Kidney (tissue), 14 donors: ENCODE data around the gene PDGFB. TPM values are rescaled to one million over a fixed set of nuclear protein-coding genes. Genes with fewer than 3 reads are reported as not detected.
A peak's percentile ranks its signal among the peaks of the same experiment; 100 is the strongest.

Experiments used
- DNase-seq, 5 donors: peaks; one replicate each; pipeline ENCODE4 v3.0.0-alpha.2; 2013 to 2020
- FAIRE-seq: peaks from 2 replicates; lab custom pipeline; 2012; peaks lifted over from hg19 to GRCh38; lab: Jason Lieb, UNC
- H3K27ac ChIP-seq, 2 donors: one replicate each; pipeline ENCODE4 v1.7.0; 2013; ENCODE audit warnings: low read depth in 2 of 2, low read length in 2 of 2, inconsistent platforms in 1 of 2
- H3K27me3 ChIP-seq: one replicate; pipeline ENCODE4 v1.7.1; 2013; ENCODE audit warnings: low read length, inconsistent platforms; ENCODE audit not compliant: control insufficient read depth, insufficient read depth
- H3K36me3 ChIP-seq, 3 donors: one replicate each; pipeline versions ENCODE4 v1.7.0 to v1.7.1; 2013; ENCODE audit warnings: low read length in 3 of 3, control low read depth in 1 of 3, inconsistent platforms in 1 of 3; ENCODE audit not compliant: insufficient read depth in 3 of 3, control insufficient read depth in 2 of 3
- H3K4me1 ChIP-seq, 3 donors: one replicate each; pipeline versions ENCODE4 v1.7.0 to v1.7.1; 2013; ENCODE audit warnings: low read length in 3 of 3, inconsistent platforms in 1 of 3, low read depth in 1 of 3; ENCODE audit not compliant: control insufficient read depth in 2 of 3, insufficient read depth in 2 of 3
- H3K4me3 ChIP-seq, 3 donors: one replicate each; pipeline versions ENCODE4 v1.7.0 to v1.8.1; 2013; ENCODE audit warnings: low read length in 3 of 3, control low read depth in 1 of 3, inconsistent platforms in 1 of 3
- H3K9ac ChIP-seq, 3 donors: one replicate each; pipeline versions ENCODE4 v1.7.0 to v1.7.1; 2013; ENCODE audit warnings: low read length in 3 of 3, control low read depth in 1 of 3, inconsistent platforms in 1 of 3
- H3K9me3 ChIP-seq, 3 donors: one replicate each; pipeline versions ENCODE4 v1.7.0 to v1.7.1; 2013; ENCODE audit warnings: low read length in 3 of 3, control low read depth in 1 of 3, inconsistent platforms in 1 of 3; ENCODE audit not compliant: control insufficient read depth in 2 of 3, insufficient read depth in 1 of 3
- CTCF ChIP-seq: IDR thresholded peaks from 3 replicates; pipeline ENCODE4 v1.5.1; 2012; ENCODE audit warnings: mild to moderate bottlenecking, moderate library complexity, borderline replicate concordance; ENCODE audit not compliant: insufficient read depth; ENCODE audit errors: extremely low read depth
- intact Hi-C: fragments of 100-400 bp; cut with DNase I; formaldehyde crosslinking; loops from one replicate; pipeline ENCODE4 v1.11.1; 2022
- polyA plus RNA-seq: library from polyadenylated mRNA; stranded (reverse); fragments of 350-450 nt; fragmentation: Illumina TruSeq; extraction: RNeasy Lipid Tissue Mini Kit (QIAGEN cat#74804); gene quantifications from one replicate; pipeline ENCODE4 v1.2.3, GENCODE V29; 2014; ENCODE audit warnings: low read depth, low replicate concordance; ENCODE audit not compliant: insufficient read depth
- total RNA-seq: library from RNA; stranded (reverse); fragmentation: NEBNext Ultra II Directional; extraction: Animal tissue kit (Norgen Biotek cat#: 25700); gene quantifications from one replicate; pipeline ENCODE4 v1.2.1, GENCODE V29; 2021
- donor health status: control.
- donor health status: control.
- donor health status: control.
- donor health status: control.
- donor health status: control.
- donor health status: DM: yes; HTN: yes; CAD: no.
- donor health status: Normal renal cell carcinoma (clear cell type).

PDGFB gene
- total and polyA plus RNA-seq, 2 donors from 2014 or later: 10.4 to 14.2 TPM

GRCh38 chr22:39242595-39243438 is 2.0 kb downstream of the PDGFB start:
- Histone ChIP-seq H3K27ac (peak overlapping the region; percentile 82 to 88), H3K27me3 (peaks cover 2% of the 10 kb centered on the region), H3K4me1 (peaks cover 0 to 35% (median 7%) of the 10 kb centered on the region in 3 donors), H3K9me3 (no peaks in the 10 kb centered on the region), H3K9ac (peak overlapping the region in 2 of 3 donors; percentile 43 to 72), H3K4me3 (peak overlapping the region; percentile 41 to 68 (median 67)), H3K36me3 (no peaks in the 10 kb centered on the region)
- intact Hi-C loops: no loop called here
- FAIRE-seq (no peak), DNase-seq (peak in 4 of 5 donors; percentile 71 to 79 (median 76))
- TF ChIP-seq CTCF: no peak

GRCh38 chr22:39241794-39242594 is 2.8 kb downstream of the PDGFB start:
- Histone ChIP-seq H3K9ac (peak overlapping the region in 1 of 3 donors; percentile 30), H3K4me1 (peaks cover 0 to 39% (median 11%) of the 10 kb centered on the region in 3 donors), H3K9me3 (no peaks in the 10 kb centered on the region), H3K36me3 (no peaks in the 10 kb centered on the region), H3K4me3 (peak overlapping the region in 1 of 3 donors; percentile 68), H3K27me3 (peaks cover 2% of the 10 kb centered on the region), H3K27ac (peak overlapping the region; percentile 73 to 82)
- no peak for FAIRE-seq
- intact Hi-C loops: no loop called here
- peak in 2 of 5 donors; percentile 67 to 72 for DNase-seq
- TF ChIP-seq CTCF: no peak

- peak overlapping the region; percentile 73 to 79 for H3K27ac ChIP-seq
- H3K36me3 ChIP-seq: no peaks in the 10 kb centered on the region
- FAIRE-seq: no peak
- peak; percentile 66 to 92 (median 74) for DNase-seq
- TF ChIP-seq CTCF: no peak
- intact Hi-C loops: no loop called here
- H3K4me1 ChIP-seq: peaks cover 0 to 47% (median 16%) of the 10 kb centered on the region in 3 donors
- peak overlapping the region in 2 of 3 donors; percentile 2 to 37 for H3K9ac ChIP-seq
- H3K9me3 ChIP-seq: no peaks in the 10 kb centered on the region
- peak overlapping the region in 2 of 3 donors; percentile 45 to 59 for H3K4me3 ChIP-seq
- peaks cover 2% of the 10 kb centered on the region for H3K27me3 ChIP-seq
These were observed 3.7 kb downstream of the PDGFB start for GRCh38 chr22:39240831-39241793.
